GM12892 (cell line): ENCODE data around the gene UPF3A. TPM values are rescaled to one million over a fixed set of nuclear protein-coding genes. Genes with fewer than 3 reads are reported as not detected.

ENCODE experiments used
- DNase-seq: peaks from one replicate; pipeline ENCODE4 v3.0.0; 2011; ENCODE audit not compliant: insufficient read length
- FAIRE-seq: peaks from 2 replicates; lab custom pipeline; 2011; peaks lifted over from hg19 to GRCh38; lab: Jason Lieb, UNC
- POLR2A ChIP-seq: IDR thresholded peaks from 2 replicates; pipeline ENCODE4 v1.6.1; 2011; ENCODE audit warnings: low read depth, low read length, control low read depth
- POLR2AphosphoS5 ChIP-seq: IDR thresholded peaks from 2 replicates; pipeline ENCODE4 v1.6.1; 2011; ENCODE audit warnings: low read depth, low read length, control low read depth
- TAF1 ChIP-seq: IDR thresholded peaks from 2 replicates; pipeline ENCODE4 v1.6.1; 2011; ENCODE audit warnings: low read depth, mild to moderate bottlenecking, control low read depth, low read length, borderline replicate concordance
- polyA plus RNA-seq: library from polyadenylated mRNA; unstranded; fragments of >200 nt; gene quantifications from one replicate; pipeline ENCODE4 v1.2.1, GENCODE V29; 2012; ENCODE audit warnings: missing spikeins, inconsistent platforms; ENCODE audit not compliant: missing spikeins

UPF3A gene, protein sequence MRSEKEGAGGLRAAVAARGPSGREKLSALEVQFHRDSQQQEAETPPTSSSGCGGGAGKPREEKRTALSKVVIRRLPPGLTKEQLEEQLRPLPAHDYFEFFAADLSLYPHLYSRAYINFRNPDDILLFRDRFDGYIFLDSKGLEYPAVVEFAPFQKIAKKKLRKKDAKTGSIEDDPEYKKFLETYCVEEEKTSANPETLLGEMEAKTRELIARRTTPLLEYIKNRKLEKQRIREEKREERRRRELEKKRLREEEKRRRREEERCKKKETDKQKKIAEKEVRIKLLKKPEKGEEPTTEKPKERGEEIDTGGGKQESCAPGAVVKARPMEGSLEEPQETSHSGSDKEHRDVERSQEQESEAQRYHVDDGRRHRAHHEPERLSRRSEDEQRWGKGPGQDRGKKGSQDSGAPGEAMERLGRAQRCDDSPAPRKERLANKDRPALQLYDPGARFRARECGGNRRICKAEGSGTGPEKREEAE
- 49.4 TPM for polyA plus RNA-seq

DNA sequence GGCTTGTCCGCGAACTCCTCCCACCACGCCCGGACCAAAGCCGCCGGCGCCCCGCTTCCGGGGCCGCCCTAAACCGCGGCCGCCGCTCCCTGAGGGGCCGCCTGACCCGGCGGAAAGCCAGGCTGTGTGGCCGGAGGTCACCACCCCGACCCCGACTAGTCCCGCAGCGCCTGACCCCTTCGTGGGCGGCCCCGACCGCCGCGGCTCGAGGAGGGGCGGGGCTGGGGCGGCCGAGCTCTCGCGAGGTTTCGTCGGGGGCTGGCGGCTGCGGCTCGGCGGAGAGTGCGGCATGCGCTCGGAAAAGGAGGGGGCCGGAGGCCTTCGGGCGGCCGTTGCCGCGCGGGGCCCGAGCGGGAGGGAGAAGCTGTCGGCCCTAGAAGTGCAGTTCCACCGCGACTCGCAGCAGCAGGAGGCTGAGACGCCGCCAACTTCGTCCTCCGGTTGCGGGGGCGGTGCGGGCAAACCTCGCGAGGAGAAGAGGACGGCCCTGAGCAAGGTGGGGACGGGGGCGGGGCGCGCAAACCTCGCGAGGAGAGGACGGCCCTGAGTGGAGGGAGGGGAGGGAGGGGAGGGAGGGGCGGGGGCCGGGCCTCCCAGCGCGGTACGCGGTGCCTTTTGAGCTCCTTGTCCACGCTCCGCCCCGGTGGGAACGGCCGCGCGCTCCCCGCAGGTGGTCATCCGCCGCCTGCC lies at the start of gene UPF3A:
UPF3A (plus strand) TSS at position 251 of the 690 bp plus-strand sequence; CDS start at position 290, 39 bp downstream.
- TF ChIP-seq TAF1 = peak; percentile 61
- TF ChIP-seq POLR2A = peak; percentile 93
- peak; percentile 75 for TF ChIP-seq POLR2AphosphoS5
- FAIRE-seq (peak; percentile 88), DNase-seq (peak; percentile 73)

DNA sequence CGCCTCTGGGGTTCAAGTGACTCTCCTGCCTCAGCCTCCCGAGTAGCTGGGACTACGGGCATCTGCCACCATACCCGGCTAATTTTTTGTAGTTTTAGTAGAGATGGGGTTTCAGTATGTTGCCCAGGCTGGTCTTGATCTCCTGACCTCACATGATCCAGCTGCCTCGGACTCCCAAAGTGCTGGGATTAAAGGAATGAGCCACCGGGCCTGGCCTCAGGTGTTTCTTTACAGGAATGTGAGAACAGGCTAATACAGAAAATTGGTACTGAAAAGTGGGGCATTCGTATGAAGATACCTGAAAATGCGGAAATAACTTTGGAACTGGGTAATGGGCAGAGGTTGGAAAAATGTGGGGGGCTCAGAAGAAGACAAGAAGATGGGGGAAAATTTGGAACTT lies 49.5 kb upstream of the UPF3A start:
- FAIRE-seq (no peak), DNase-seq (no peak)
- TF ChIP-seq TAF1 (no peak), POLR2A (no peak), POLR2AphosphoS5 (no peak)

DNA sequence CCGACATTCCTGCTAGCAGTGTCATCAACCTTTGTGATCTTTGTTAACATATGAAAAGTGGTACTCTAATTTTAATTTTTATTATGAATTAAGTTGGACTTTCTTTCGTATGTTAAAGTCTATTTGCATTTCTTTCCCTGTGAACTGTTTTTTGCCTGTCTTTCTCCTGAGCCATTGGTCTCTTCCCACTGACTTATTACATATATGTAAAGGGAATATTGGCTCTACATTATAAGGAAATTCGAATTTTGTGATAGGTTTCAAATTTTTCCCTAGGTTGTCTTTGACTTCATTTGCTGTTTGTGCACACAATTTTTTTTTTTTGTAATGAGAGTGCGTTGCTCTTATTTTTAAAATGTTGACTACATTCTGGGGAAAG lies 47.1 kb upstream of the UPF3A start:
- TF ChIP-seq POLR2AphosphoS5 = no peak
- no peak for TF ChIP-seq TAF1
- no peak for TF ChIP-seq POLR2A
- FAIRE-seq = no peak
- DNase-seq = no peak

DNA sequence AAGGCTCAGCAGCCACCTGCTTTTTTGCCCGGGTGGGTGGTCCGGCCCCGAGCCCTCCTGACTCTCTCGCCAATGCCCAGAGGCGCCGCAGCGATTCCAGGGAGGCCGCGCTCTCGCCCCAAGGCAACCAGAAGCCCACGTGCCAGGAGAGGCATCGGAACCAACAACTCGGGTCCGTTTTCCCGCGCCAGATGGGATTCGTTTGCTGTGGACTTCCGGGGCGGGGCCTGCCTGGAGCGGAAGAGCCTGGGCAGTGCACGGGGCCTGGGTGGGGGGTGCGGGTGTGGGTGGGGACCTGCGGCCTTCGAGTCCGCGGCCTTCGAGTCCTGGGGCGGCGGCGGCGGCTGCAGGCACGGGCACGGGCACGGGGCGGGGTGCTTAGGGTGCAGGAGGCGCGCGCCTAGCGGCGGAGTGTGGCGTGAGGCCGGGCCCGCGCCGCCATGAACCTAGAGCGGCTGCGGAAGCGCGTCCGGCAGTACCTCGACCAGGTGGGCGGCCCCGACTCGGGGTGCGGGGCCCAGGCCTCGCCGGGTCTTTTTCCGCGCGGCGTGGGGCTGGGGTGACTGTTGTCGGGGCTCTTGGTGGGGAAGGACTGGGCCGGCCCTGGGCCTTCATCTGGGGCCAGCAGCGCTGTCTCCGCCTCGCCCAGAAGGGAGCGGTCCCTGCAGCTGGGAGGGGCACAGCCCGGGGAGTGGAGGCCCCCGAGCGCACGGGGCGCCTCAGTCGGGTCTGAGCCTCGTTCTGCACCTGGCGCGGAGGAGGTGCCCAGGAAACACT lies 46.6 kb upstream of the UPF3A start, which contains the start of gene CDC16:
CDC16 (plus strand) TSS at position 253 of the 777 bp plus-strand sequence; CDS start at position 441, 188 bp downstream.
- peak; percentile 85 for FAIRE-seq
- TF ChIP-seq TAF1 (no peak), POLR2AphosphoS5 (0 out of 2 replicates have a peak, but pooled peaks have one; percentile 39), POLR2A (peak; percentile 78)
- peak; percentile 87 for DNase-seq

DNA sequence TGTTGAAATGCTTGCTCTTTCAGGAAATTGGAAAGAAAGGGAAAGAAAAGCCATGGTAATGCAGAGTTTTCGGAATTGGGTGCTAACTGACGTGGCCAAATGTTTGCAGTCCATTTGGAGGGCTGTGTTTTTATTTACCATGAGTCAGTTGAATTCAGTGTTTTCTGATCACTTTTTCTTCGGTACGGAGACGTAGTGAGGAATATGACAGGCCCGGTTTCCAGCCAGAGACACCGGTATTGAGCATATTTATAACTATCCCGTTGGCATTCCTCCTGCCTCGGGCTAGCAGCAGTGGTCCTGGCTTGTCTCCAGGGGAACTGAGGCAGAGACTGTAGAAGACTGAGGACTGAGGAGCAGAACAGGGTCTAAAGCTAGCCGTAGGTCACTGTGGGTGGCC lies 45.7 kb upstream of the UPF3A start:
- no peak for FAIRE-seq
- TF ChIP-seq POLR2A (no peak), TAF1 (no peak), POLR2AphosphoS5 (no peak)
- no peak for DNase-seq

DNA sequence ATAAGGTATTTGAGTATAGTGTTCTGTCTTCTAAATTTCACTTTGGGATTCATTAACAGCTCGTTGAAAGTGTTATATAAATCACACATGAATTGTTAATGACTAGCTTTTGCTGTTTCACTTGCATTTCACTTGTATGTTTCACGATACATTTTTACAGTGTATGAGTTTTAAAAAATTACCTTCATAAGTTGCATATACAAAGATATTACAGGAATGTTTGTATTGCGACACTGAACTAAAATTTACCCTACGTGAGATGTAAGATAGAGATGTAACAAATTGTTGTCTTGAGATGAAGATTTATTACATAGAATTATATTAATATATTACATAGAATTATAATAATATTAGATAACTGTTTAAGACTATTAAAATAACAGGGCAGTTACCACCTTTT lies 45.2 kb upstream of the UPF3A start:
- no peak for FAIRE-seq
- TF ChIP-seq POLR2A = no peak
- no peak for DNase-seq

DNA sequence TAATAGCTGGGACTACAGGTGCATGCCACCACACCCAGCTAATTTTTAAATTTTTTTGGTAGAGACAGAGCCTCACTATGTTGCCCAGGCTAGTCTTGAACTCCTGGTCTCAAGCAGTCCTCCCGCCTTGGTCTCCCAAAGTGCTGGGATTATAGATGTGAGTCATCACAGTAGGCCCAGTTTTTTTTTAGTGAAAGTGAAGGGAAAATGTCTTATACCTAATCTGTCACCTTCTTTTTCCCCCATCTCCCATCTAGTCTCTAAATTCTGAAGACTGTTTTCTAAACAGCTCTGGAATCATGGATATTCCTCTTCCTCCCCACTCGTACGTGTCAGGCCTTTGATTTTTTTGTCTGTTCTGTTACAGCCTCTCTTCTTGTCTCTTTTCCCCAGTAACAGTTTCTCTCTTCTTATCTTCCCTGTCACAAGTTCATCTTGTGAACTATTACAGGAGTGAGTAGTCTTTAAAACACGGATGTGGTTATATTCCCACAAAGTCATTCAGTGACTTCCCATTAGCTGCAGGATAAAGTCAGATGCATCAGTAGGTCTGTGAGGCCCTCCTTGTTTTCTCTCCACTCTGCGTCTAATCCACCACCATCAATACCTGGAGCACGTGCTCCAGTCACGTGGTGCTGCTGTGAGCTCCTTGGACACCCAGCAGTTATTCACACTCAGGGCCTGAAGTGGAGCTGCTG lies 43.8 kb upstream of the UPF3A start:
- no peak for TF ChIP-seq POLR2AphosphoS5
- FAIRE-seq = no peak
- no peak for DNase-seq

DNA sequence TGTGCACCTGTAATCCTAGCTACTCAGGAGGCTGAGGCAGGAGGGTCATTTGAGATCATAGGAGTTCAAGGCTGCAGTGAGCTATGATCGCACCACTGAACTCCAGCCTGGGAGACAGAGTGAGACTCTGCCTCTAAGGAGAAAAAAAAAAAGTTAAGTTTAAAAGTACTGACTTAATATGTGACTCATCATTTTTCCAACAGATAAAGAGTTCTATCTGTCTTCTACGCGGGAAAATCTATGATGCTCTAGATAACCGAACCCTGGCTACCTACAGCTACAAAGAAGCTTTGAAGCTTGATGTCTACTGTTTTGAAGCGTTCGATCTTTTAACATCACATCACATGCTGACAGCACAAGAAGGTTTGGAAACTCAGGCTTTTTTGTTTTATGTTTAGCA lies 39.5 kb upstream of the UPF3A start:
- no peak for FAIRE-seq
- no peak for DNase-seq
- TF ChIP-seq POLR2A = no peak
- TF ChIP-seq POLR2AphosphoS5 = no peak
- no peak for TF ChIP-seq TAF1

DNA sequence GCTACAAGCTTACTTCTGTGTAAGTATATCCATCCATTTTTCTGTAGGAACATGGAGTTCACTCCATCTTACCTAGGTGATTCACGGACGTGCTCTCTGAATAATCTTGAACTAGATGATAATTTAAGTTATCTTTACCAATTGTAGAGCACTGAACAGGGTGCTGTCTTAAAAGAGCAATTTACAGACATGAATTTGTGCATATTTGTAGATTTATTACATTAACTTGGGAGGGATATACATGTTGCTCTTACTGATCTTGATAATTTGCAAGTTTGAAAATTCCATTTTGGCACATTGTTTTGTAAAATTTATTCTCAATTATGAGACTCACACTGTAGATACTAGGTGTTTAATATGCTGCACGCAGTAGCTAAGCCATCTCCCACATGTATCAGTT lies 37.4 kb upstream of the UPF3A start:
- TF ChIP-seq POLR2AphosphoS5 = no peak
- TF ChIP-seq POLR2A = no peak
- no peak for TF ChIP-seq TAF1
- FAIRE-seq (no peak), DNase-seq (no peak)

DNA sequence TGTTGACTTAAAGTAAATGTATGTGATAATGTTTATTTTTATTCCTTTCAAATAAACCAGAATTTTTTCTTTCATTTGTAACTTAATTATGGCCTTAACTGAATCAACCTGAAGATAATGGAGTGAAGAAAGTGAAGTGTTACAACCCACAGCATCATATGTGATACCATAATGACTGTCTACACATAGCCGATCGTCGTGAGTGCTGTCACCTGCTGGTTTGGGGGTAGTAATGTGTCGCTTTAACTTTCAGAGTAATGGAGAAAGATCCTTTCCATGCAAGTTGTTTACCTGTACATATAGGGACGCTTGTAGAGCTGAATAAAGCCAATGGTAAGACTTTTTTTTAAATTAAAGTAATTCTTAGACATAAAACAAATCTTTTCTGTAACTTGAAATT lies 36.8 kb upstream of the UPF3A start:
- no peak for FAIRE-seq

More for the DNA sequence above, 36.8 kb upstream of the UPF3A start:
- no peak for TF ChIP-seq TAF1
- no peak for TF ChIP-seq POLR2AphosphoS5
- TF ChIP-seq POLR2A = no peak
- no peak for DNase-seq
